IPS-18c (cell line): ENCODE data around the gene CMTM3.
A peak's percentile ranks its signal among the peaks of the same experiment; 100 is the strongest.
"Not testable (repeated sequence)": the region's sequence is repeated elsewhere in the genome, so short reads cannot be mapped to it uniquely, and the experiment has no call there.

Experiments
- H3K4me3 ChIP-seq: 2 replicates; pipeline ENCODE4 v1.7.0; 2013; ENCODE audit warnings: low read depth, mild to moderate bottlenecking, low read length, moderate library complexity; ENCODE audit not compliant: insufficient read depth
- H3K9me3 ChIP-seq: one replicate; pipeline ENCODE4 v1.6.1; 2013; ENCODE audit warnings: mild to moderate bottlenecking, low read length, moderate library complexity; ENCODE audit not compliant: control insufficient read depth, insufficient read depth

CMTM3 gene

DNA sequence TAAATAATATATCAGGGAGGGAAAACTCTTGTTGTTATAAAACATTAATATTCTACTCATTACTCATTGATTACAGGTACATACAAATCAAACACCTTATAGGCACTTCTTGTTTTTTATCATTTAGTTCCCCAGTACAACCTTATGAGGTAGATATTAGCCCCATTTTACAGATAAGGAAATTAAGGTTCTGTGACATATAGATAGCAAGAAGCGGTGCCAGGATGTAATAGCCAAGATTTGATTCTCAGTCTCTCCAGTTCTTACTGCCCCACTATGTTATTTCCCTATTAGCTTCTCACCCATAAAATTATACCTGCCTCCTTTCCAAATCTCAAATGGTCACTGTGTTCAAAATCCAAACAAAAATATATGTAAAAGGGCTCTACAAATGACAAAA, 36.9 kb downstream of the CMTM3 start:
- H3K9me3 ChIP-seq, result no peaks in the 10 kb centered on the region
- no peak overlapping the region for H3K4me3 ChIP-seq

DNA sequence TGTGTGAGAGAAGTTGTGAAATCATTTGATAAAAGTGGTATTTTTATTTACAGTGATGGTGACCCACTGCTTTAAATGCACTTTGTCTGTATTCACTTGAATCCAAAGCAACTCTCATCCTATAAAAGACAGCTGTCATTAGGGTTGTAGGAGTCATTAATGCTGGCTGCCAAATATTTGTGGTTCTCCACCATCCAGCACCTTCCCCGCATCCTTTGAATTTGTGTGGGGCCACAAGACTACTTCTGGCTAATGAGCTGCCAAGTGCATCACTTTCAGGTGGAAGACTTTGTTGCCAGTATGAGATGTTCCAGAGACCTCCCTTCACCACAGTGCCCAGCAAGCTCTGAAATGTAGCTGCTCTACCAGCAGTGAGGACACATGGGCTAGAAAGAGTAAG, 43.4 kb downstream of the CMTM3 start:
- Histone ChIP-seq H3K9me3 (no peaks in the 10 kb centered on the region), H3K4me3 (no peak overlapping the region)

DNA sequence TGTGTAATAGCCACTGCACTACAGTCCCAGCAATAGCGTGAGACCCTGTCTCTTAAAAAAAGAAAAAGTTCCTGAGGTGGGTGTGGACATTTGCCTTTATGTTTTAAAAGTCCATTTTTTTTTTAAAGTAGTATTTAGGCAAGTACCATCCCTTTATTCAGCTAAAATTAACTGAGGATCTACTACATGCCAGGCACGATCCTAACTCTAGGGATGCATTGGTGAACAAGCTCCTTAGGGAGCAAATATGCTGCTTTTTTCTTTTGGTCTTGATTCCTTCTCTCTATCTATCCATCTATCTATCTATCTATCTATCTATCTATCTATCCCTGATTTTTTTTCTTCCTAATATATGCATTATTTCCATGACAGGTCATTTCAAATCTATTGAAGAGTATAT, 44.7 kb downstream of the CMTM3 start:
- Histone ChIP-seq H3K4me3 (no peak overlapping the region), H3K9me3 (no peaks in the 10 kb centered on the region)

DNA sequence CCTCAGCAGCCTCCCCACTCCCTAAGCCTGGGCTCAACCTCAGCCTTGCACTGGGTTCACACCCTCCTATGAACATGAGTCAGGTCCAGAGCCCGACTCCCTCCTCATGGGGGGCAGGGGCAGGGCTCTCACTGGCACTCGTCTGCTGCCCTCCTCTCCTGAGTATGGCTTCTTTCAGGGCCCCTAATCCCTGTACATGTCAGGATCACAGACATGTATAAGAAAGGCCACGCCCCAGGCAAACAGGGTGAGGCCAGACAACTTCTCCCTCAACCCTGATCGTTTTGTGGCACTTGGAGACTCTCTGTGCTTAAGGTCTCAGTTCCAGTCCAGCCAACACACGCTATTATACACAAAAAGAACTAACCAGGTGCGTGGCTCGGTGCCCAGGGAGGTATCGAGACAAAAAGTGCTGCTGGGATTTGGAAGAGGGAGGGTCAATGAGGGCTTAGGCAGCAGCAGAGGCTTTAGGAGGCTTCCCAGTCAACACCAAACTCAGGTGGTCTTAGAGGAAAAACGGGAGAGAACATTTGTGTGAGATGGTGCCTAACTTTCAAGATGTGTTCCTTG, 45.2 kb downstream of the CMTM3 start:
- no peak overlapping the region for H3K4me3 ChIP-seq
- no peaks in the 10 kb centered on the region for H3K9me3 ChIP-seq

DNA sequence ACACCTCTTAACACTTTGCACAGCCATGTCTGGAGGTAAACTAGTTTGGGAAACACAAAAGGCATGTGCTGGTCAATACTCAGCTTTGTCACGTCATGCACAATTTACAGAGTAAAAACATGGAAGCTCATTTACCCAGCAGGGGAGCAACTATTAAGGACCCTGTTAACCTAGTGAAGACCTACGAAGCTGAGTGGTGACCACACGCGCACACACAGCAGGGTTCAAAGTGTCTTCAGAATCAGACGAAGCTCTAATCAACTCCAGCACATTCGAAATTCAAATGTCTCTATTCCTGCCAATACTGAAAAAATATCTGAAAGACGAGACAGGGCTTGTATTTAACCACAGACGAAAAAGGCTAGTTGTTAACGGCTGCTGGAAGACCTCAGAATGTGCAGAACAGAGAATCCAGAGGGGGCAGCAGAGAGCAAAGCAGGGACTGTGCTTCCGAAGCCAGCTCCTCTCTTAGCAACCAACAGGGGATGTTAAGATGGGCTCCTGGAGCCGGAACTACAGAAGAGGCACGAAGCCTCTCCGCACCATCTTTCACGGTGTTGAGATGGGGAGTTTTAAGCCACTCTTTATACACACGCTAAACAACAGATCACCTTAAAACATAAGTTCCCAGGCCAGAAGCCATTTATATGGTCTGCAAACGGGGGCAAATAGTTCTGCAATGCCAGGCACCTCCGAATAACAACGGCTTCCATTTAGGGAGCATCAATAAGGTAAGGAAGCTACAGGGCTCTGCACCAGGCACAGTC, 46.4 kb downstream of the CMTM3 start:
- no peaks in the 10 kb centered on the region for H3K9me3 ChIP-seq
- peak overlapping the region; percentile 15; the same call in 1 of the 2 replicates for H3K4me3 ChIP-seq

DNA sequence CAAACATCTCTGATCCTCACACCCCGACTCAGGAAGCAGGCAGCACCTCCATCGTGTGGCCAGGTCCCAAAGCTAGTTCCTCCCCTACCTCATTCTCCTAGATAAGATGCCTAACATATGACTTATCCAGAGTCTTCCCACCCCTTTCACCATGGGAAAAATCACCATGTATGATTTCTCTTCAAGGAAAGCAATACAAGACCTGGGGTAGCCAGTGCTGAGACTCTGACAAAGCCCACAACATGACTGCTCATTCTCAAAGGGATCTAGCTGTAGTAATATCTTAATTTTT, 46.9 kb downstream of the CMTM3 start:
- Histone ChIP-seq H3K4me3 (no peak overlapping the region), H3K9me3 (no peaks in the 10 kb centered on the region)

DNA sequence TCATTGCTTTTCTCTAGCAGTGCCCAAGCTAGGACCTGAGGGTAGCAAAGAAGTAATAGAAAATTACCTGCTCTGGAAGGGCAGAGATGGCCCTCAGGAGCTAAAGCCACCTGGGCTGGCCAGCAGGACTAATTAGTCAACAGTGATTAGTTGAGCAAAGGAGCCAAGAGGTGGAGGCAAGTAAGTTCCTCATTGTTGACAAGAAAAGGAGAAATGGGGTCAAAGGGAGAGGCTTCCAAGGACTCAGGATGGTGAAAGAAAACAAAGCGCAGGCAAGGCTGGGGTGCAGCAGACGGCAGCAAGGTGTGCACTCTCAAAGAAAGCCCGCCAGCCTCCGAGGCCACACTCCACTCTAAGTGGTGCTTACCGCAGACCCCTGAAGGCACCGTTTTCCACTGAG, 47.5 kb downstream of the CMTM3 start:
- H3K4me3 ChIP-seq, result no peak overlapping the region; the same call in 1 of the 2 replicates
- no peaks in the 10 kb centered on the region for H3K9me3 ChIP-seq

DNA sequence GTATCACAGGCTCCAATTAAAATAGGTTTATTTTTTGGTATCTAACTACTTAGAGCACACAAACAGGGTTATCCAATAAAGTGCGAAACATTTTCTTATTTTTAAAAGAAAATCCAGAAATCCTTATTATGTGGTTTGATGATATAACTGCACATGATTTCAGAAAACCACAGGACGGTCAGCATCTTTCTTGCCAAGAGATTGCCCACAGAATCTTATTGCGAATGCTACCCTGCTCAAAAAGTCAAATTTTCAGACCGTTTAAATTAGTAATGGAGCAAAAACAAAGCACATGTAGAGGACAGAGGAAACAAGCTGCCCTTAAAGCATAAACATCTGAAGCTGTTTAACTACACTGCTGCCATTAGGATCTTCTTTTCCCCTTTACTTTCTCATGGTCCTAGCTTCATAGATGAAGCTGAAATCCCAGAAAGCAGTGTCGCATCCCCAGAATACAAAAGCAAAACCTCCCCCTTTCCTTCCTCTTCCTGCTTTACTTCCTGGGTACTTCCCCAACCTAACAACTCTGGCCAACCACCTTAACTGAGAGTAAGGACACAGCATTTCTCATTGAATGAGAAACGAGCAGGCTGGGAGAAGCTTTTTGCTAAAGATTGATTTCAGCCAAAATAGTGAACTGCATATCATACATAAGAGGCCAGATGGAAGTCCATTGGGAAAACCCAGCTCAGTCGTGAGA, 48.3 kb downstream of the CMTM3 start:
- Histone ChIP-seq H3K4me3 (no peak overlapping the region), H3K9me3 (no peaks in the 10 kb centered on the region)

DNA sequence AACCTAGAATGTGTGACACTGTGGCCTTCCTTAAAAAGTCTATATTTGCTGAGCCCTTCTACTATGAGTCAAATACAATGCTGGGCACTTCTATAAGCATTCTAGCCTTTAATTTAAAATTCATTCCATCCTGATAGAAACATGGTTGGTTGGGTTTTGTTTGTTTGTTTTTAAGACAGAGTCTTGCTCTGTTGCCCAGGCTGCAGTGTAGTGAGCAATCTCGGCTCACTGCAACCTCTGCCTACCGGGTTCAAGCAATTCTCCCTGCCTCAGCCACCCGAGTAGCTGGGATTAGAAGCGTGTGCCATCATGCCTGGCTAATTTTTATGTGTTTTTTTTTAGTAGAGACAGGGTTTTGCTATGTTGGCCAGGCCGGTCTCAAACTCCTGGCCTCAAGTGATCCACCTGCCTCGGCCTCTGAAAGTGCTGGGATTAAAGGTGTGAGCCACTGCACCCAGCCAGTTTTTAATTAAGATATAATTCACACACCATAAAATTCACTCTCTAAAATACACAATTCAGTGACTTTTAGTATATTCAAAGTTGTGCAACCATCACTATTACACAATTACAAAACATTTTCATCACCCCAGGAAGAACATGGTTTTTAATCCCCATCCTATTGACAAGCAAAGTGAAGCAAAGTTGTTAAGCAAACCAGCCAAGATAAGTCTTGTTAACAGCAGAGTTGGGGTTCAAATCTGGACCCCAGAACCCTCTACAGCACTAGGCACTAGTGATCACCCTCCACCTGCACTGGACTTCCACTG, 49.3 kb downstream of the CMTM3 start:
- Histone ChIP-seq H3K9me3 (no peaks in the 10 kb centered on the region), H3K4me3 (no peak overlapping the region)

DNA sequence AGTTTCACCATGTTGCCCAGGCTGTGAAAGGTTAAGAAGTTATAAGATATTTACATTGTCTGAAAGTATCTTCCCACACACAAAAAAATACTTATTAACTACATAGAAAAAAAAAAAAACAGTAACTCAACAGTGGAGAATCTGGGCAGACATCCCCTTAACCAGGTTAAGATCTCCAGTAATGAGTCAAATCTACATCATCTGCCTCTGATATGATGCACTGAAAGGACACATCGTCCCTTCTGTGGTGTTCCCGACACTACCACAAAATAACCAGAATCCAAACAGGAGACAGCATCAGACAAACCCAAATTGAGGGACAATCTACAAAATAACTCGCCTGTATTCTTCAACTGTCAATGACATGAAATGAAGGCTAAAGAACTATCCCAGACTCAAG, 52.0 kb downstream of the CMTM3 start:
- Histone ChIP-seq H3K9me3 (no peaks in the 10 kb centered on the region), H3K4me3 (no peak overlapping the region)

DNA sequence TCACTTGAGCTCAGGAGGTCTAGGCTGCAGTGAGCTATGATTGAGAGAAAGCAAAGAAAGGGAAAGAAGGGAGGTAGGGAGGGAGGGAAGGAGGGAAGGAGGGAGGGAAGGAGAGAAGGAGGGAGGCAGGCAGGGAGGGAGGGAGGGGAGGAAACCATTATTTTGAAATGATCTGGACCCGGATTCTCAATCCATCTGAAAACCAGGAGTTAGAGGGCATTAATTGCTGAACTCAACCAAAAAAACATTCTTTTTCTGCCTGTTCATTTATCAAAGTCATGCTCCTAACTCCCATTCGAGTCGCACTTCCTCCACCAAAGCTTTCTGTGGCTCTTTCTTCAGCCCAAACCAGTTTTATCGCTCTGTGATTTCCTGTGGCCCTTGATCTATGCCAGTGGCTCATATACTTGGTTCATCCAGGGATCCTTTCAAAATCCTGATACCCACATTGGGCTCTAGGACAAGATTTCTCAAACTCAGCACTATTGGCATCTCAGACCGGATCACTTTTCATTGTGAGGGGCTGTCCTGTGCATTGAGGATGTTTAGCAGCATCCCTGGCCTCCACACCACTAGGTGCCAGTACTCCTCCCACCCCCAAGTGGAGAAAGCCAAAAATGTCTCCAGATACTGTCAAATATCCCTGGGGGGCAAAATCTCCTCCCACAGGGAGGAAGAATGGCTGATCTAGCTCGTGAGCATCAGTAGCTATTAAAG, 53.8 kb downstream of the CMTM3 start:
- Histone ChIP-seq H3K4me3 (no peak overlapping the region), H3K9me3 (no peaks in the 10 kb centered on the region)

DNA sequence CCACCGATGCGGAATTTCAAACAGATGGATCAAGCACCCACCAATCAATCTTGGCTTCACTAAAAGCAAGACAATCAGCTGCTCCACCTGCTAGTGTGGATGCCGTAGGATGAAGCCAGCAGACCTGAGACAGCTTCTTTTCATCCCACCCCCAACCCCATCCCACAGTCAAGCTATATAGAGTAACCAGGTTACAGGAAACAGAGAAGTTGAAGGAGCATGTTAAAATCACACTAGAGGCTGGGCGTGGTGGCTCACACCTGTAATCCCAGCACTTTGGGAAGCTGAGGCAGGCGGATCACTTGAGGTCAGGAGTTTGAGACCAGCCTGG, 54.3 kb downstream of the CMTM3 start:
- H3K4me3 ChIP-seq, result no peak overlapping the region
- H3K9me3 ChIP-seq, result no peaks in the 10 kb centered on the region

DNA sequence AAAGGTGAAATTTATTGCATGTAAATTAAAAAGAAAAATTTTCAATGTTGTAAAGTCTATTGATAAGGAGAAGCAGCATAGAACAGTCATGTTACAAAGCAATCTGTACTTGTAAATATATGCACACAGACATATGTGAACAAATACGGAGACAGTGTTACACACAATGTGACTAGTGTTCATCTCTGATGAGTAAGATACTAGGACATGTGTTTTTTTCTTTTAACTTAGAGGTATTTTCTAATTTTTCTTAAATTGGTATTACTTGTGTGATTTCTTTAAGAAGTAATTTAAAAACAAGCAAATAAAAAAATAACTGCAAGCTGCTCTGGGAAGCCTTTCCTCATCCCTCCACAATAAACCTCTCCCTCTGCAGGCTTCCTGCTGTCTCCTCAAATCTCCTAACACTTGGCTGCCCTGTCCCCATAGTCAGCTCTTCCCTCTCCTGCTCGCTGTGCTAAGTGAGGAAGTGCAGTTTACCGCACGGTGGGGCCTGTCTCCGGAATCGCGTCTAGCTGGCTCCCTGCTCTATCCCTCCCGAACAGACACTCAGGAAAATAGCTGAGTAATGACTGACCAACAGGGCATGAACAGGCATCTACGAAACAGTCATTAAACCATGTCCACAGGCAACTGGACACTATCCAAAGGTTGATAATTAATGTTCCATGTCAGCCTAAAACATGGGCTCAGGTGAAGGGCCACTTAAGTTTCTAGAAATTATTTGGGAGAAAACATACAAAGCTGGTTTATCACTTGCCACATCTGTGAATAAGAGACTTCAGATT, 56.1 kb downstream of the CMTM3 start:
- Histone ChIP-seq H3K9me3 (no peaks in the 10 kb centered on the region), H3K4me3 (no peak overlapping the region)

DNA sequence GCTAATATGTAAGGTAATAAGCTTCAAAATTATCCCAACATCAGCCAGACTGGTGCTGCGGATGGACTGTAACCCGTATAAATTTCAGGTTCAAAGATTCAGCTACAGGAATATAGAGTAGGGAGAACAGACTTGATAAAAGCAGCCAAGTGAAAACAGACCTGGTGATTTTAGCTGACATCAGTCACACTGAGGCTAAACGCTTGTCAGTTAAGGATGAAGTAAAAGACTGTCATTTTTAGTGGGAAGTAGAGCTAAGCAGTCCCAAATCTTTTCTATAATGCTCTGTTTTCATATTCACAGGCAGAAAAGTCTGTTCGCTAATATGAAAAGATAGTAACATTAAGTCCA, 56.7 kb downstream of the CMTM3 start:
- no peaks in the 10 kb centered on the region for H3K9me3 ChIP-seq
- H3K4me3 ChIP-seq, result no peak overlapping the region

DNA sequence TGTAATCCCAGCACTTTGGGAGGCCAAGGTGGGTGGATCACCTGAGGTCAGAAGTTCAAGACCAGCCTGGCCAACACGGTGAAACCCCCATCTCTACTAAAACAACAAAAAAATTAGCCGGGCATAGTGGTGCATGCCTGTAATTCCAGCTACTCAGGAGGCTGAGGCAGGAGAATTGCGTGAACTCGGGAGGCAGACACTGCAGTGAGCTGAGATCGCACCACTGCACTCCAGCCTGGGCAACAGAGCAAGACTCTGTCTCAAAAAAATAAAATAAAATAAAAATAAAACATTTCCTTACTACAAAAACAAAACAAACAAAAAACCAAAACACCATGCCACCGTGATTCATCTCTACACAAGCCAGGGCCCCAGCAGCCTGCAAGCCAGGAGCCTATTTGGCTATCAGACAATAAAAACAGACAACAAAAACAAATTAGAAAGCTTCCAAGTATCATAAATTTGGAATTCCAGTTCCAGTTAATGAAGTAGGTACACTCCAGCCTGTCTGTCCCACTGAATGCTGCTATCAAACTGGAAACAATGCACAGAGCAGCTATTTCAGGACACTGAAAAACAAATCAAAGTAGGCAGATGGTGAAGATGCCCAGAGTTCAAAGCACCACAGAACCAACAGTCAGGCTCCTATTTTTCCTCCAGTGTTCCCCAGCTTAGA, 57.3 kb downstream of the CMTM3 start:
- H3K4me3 ChIP-seq, result not testable (repeated sequence)

DNA sequence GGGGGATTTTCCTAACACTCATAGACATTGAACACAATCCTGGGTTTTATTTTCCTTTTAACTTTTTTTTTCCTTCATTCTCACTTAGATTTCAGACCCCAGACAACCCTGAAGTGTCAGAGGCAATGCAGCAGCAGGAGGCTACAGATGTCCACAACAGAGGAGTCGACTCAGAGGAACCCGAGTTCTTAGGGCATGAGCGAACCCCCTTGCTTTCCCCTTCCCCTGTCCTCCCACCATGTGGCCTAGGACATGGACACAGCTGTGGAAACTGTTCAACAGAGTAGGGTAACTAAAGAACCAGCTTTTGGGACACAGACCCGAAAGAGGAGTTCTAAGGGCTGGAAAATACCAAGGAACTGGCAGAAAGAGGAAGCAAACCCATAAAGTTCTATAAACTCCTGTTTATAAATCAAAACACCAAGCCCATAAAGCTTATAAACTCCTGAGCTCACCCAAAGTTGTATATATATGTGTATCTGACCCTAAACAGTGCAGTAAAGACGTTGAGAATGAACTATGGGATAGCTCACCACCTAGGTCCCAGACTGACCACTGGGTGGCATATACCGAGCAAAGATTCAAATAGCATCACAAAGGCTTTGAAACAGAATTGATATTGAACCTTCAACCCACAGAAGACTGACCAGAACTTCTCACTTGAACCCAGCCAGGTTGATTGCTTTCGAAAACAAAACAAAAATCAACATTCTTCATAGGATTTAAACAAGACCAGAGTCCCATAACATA, 58.1 kb downstream of the CMTM3 start:
- no peaks in the 10 kb centered on the region for H3K9me3 ChIP-seq

More for the DNA sequence above, 57.3 kb downstream of the CMTM3 start:
- H3K9me3 ChIP-seq, result not testable (repeated sequence)

More for the DNA sequence above, 58.1 kb downstream of the CMTM3 start:
- no peak overlapping the region for H3K4me3 ChIP-seq
